MM.1S (cell line): ENCODE measurements around the gene SLCO1B3.

Experiments
- EZH2 ChIP-seq: fragments of 300-600 bp; sonication (generic); optimal IDR thresholded peaks from 2 replicates; pipeline ENCODE3; 2017; ENCODE audit warnings: low read depth, mild to moderate bottlenecking, antibody characterized with exemption, low read length, mixed read lengths
- EZH2phosphoT487 ChIP-seq: fragments of 300-600 bp; sonication (generic); IDR thresholded peaks from 2 replicates; pipeline ENCODE4 v1.6.1; 2018; ENCODE audit warnings: antibody characterized with exemption, low read length
- TF ChIP-seq, protein P1 (sequence below): fragments of 300-600 bp; sonication (generic); IDR thresholded peaks from 2 replicates; pipeline ENCODE4 v1.5.1; 2016; ENCODE audit warnings: antibody characterized with exemption, low read length, mixed read lengths

DNA sequence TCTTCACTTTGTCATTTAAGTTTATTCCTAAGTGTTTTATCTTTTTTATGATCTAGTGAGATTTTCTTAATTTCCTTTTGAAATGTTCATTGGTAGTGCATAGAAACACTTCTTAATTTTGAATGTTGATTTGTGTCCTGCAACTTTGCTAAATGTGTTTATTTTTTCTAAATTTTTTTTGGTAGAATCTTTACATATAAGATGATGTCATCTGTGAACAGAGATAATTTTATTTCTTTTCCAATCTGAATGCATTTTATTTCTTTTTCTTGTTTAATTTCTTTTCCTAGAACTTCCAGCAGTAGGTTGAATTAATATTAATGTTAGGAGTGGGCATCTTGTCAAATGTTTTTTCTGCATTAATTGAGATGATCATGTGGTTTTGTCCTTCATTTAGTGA lies 42.1 kb downstream of the SLCO1B3 start:
- TF ChIP-seq EZH2, result no peak
- TF ChIP-seq, protein P1, sequence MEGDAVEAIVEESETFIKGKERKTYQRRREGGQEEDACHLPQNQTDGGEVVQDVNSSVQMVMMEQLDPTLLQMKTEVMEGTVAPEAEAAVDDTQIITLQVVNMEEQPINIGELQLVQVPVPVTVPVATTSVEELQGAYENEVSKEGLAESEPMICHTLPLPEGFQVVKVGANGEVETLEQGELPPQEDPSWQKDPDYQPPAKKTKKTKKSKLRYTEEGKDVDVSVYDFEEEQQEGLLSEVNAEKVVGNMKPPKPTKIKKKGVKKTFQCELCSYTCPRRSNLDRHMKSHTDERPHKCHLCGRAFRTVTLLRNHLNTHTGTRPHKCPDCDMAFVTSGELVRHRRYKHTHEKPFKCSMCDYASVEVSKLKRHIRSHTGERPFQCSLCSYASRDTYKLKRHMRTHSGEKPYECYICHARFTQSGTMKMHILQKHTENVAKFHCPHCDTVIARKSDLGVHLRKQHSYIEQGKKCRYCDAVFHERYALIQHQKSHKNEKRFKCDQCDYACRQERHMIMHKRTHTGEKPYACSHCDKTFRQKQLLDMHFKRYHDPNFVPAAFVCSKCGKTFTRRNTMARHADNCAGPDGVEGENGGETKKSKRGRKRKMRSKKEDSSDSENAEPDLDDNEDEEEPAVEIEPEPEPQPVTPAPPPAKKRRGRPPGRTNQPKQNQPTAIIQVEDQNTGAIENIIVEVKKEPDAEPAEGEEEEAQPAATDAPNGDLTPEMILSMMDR, result no peak
- no peak for TF ChIP-seq EZH2phosphoT487
